Hematopoietic multipotent progenitor cell treated with erythropoietin and hydrocortisone succinate and interleukin-3 and kit ligand, for 17 days (in vitro differentiated cells): Measurements from ENCODE around the gene SHKBP1.
A peak's percentile ranks its signal among the peaks of the same experiment; 100 is the strongest.

ENCODE experiments used
- DNase-seq: peaks from one replicate; pipeline ENCODE4 v3.0.0-alpha.2; 2015; ENCODE audit warnings: low spot score

Gene SHKBP1

GRCh38 chr19:40601134-40601974 lies 24.7 kb downstream of the SHKBP1 start, which contains the start of gene LTBP4:
Gene LTBP4 (plus strand): TSS chr19:40601369. CDS start chr19:40601388, 19 bp downstream.
- DNase-seq = peak; percentile 56

GRCh38 chr19:40603071-40603388 lies 26.4 kb downstream of the SHKBP1 start:
- DNase-seq = no peak

DNA sequence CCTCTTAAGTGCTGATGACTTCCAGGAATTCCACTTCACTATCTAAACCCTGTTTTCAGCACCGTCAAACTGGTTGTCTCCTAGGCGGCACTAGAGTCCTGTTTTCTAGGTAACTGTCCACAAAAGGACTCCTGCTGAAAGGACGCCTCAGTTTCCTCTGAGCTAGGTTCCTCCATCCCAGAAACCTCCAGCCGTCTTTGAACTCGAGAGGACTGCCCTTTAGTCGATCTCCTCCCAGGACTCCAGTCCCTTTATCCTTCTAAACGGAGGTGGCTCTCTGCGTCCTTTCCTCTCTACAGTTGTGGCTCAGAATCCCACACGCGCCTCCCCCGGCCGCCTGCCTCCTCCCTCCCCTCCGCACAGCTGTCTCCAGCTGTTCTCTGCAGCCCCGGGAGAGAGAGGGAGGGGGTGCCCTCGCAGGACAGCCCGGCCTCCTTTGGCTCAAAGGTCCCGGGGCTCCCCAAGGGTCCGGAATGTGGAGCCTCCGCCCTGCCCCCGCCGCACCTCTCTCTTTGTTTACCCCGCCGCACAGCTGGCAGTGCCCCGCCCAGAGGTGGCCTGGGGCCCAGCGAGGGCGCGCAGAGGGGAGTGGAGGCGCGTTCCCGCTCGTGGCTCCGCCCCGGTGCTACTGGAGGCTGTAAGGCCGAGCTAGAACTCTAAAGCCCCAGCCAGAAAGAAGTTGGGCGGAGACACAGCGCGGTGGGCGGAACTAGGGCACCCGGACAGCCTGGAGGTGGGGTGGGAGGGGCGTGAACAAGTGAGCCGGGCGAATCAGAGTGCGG lies 26.9 kb downstream of the SHKBP1 start:
- DNase-seq = peak; percentile 99

- DNase-seq = no peak
Measured at GRCh38 chr19:40604171-40604646, 27.5 kb downstream of the SHKBP1 start.

- DNase-seq = peak; percentile 43
Measured at GRCh38 chr19:40604647-40605215, 28.1 kb downstream of the SHKBP1 start.

DNA sequence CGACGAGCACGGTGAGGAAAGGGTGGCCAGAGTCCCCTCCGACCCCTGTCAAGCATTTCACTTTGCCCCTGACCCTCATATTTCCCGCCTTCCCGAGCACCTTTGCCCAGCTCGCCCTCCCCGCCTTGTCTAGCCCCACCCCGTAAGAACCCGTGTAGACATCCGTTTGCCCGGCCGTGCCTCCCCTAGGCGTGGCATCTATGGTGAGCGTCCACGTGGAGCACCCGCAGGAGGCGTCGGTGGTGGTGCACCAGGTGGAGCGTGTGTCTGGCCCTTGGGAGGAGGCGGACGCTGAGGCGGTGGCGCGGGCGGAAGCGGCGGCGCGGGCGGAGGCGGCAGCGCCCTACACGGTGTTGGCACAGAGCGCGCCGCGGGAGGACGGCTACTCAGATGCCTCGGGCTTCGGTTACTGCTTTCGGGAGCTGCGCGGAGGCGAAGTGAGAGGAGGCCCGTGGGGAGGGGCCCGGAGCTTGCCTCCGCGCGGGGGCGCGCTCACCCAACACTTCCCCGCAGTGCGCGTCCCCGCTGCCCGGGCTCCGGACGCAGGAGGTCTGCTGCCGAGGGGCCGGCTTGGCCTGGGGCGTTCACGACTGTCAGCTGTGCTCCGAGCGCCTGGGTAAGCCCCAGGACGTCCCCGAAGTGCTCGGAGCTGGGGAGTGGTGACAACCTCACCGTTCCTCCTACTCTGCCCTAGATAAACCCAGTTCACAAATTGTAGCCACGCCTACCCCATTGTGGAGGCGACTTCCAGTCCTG lies 28.7 kb downstream of the SHKBP1 start:
- DNase-seq = peak; percentile 67

DNA sequence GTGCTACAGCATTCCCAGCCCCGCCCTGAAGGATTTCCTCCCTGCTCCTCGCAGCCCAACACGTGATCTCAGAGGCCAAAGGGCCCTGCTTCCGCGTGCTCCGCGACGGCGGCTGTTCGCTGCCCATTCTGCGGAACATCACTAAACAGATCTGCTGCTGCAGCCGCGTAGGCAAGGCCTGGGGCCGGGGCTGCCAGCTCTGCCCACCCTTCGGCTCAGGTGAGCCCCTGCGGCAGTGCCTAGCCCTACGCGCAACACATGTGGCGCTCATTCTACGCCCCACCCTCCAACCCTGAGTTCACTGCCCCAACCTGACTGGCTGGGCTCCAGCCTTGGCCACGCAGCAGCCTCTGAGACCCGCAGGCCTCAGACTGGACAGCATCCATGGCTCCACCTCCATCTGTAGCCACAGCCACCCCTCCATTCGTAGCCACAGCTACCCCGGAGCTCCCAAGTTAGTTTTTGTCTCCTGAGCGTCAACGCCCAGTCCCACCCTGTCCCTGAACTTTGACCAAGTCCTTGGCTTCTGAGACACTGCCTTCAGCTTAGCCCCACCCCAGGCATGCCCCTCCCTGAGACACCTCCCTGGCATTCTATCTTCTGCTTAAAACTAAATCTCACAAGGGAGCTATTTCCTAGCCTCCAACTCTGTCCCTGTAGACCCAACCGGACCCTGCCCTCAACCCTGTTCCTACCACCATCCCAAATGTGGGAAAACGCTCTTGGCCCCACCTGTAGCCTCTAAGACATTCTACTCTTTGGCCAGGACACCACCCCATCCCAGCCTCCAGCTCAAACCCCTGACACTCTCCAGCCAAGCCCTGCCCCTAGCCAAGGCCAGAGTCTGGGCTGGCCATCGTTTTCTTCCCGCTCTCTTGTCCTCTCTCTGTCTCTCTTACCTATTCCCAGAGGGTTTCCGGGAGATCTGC lies 30.9 kb downstream of the SHKBP1 start:
- DNase-seq = peak; percentile 41

GRCh38 chr19:40608240-40608621 lies 31.6 kb downstream of the SHKBP1 start:
- no peak for DNase-seq

- DNase-seq = no peak
Measured at GRCh38 chr19:40608957-40609356, 32.3 kb downstream of the SHKBP1 start.

DNA sequence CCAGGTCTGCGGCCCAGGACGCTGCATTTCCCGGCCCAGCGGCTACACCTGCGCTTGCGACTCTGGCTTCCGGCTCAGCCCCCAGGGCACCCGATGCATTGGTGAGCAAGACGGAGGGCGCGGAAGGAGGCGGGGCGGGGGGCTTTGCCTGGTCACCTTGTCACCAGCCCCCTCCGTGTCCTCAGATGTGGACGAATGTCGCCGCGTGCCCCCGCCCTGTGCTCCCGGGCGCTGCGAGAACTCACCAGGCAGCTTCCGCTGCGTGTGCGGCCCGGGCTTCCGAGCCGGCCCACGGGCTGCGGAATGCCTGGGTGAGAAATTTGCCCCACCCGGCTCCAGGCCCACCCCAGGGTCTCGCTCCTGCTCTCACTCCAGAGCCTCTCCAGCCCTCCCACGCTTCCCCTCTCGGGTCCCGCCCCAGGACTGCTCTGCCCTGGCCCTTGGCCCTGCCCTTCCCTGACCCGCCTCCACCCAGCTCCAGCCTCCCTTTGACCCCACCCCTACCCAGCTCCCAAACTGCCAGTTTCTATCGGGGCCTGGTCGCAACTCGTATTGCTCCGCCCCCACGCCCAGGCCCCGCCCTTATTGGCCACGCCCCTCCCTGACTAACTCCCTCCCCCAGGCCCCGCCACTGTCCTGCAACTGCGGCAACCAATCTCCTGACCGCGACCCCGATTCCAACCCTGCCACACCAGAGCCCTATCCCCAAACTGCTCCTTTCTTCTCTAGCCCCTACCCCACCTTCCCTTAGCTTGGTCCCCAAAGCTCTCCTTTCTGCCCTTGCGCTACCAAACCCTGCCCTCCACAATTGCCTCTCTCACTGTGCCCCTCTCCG lies 33.1 kb downstream of the SHKBP1 start:
- DNase-seq = peak; percentile 93

- no peak for DNase-seq
Measured at GRCh38 chr19:40610396-40611064, 33.9 kb downstream of the SHKBP1 start.

- no peak for DNase-seq
Measured at GRCh38 chr19:40611096-40611495, 34.4 kb downstream of the SHKBP1 start.

GRCh38 chr19:40611900-40612698 lies 35.4 kb downstream of the SHKBP1 start:
- DNase-seq = no peak

DNA sequence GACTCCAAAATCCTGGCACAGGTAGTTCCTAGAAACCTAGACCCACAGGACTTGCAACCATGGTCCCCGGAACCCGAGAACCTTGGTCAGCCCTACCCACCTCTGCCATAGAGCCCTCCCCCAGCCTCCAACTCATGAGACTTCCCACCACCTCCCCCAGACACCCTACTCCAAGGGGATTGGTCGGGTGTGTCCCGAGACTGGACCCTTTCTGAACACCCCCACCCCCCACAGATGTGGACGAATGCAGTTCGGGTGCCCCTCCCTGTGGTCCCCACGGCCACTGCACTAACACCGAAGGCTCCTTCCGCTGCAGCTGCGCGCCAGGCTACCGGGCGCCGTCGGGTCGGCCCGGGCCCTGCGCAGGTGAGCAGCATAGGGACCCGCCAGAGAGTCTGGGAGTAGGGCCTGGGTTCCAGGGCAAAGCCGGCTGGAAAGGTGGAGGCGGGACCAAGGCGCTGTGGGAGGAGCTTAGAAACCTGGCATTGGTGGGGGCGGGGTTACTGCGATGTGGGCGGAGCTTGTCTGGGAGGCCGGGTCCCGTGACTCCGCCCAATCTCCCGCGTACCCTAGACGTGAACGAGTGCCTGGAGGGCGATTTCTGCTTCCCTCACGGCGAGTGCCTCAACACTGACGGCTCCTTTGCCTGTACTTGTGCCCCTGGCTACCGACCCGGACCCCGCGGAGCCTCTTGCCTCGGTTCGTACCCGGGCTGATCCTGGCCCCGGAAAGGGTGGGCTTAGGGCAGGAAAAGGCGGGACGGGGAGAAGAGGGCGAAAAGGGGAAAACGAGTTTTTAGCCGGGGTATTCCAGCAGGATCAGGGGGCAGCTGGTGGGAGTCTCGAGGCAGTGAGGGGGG lies 36.4 kb downstream of the SHKBP1 start:
- peak; percentile 81 for DNase-seq

- DNase-seq = peak; percentile 80
Measured at GRCh38 chr19:40613690-40614621, 37.3 kb downstream of the SHKBP1 start.

DNA sequence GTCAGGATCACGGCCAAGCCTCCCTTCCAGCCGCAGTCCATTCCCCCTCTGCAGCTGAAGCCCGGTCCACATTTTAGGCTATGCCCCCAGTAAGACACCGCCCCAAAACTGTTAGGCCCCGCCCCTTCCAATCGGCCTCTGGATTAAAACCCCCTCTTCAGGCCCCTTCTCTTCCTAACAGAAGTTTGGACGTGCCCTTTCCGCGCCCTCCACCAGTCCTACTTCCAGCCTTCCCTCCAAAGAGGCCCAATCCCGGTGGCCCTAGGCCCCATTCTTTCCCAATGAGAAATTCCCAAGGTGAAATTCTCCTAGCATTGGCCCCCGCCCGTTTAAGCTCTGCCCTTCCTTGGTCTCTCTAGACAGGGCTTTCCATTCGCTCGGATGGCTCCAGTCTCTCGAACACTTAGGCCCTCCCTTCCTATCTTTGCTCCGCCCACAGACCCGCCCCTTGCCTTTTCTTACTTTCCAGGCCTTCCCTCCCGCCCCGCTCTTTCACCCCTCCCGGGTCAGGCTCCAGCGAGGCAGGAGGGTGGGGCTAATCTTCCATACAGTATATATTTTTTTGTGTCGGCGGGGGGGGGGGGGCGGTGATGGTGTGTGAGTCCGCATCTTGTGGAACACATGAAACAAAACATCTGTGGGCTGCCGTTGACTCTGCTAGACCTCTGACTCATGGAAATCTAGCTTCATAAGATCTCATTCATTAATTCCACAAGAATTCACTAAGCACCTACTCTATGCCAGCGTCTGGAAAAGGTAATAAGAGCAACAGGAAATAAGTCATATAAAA lies 38.1 kb downstream of the SHKBP1 start:
- DNase-seq = peak; percentile 88
